Natural killer cell treated with Interleukin-12 subunit alpha and Interleukin-12 subunit beta and Interleukin-15 and Interleukin-18, amount 100 ng/mL, for 72 hours (primary cell): ENCODE results near the gene ELF5. TPM values are rescaled to one million over a fixed set of nuclear protein-coding genes. Genes with fewer than 3 reads are reported as not detected.

Source experiments
- ATAC-seq, 2 donors: fragments of 150-1000 bp; cut with Tn5 transposase in 1 of 2; sonication (Bioruptor Pico), chemical (Tn5 transposase) in 1 of 2; 2 replicates each; pipeline ENCODE4 v1.10.0; 2021
- DNase-seq: peaks from one replicate; pipeline ENCODE4 v3.0.0; 2022; ENCODE audit warnings: low spot score
- H3K27ac Mint-ChIP-seq, 2 donors: 1 replicate in 1 of 2; 2 replicates in 1 of 2; pipeline ENCODE4 v1.8.0; 2022; ENCODE audit warnings: mixed read lengths in 2 of 2, mild to moderate bottlenecking in 1 of 2, moderate library complexity in 1 of 2
- H3K27me3 Mint-ChIP-seq, 2 donors: 1 replicate in 1 of 2; 2 replicates in 1 of 2; pipeline ENCODE4 v1.8.0; 2022; ENCODE audit warnings: mixed read lengths in 2 of 2
- H3K36me3 Mint-ChIP-seq: one replicate; pipeline ENCODE4 v1.8.0; 2022; ENCODE audit warnings: mixed read lengths
- H3K4me1 Mint-ChIP-seq, 2 donors: 1 replicate in 1 of 2; 2 replicates in 1 of 2; pipeline ENCODE4 v1.8.0; 2022; ENCODE audit warnings: low read depth in 2 of 2, mixed read lengths in 2 of 2, mild to moderate bottlenecking in 1 of 2
- H3K4me3 Mint-ChIP-seq: one replicate; pipeline ENCODE4 v1.8.0; 2022; ENCODE audit warnings: mixed read lengths
- H3K9me3 Mint-ChIP-seq: 2 replicates; pipeline ENCODE4 v1.8.0; 2022; ENCODE audit warnings: mixed read lengths
- total RNA-seq, 2 donors: library from RNA; stranded (reverse); gene quantifications; one replicate each; pipeline ENCODE4 v1.2.3, GENCODE V29; 2022

ELF5 gene
- total RNA-seq, 2 donors from 2014 or later, result not detected

GRCh38 chr11:34512840-34513681, 533 bp downstream of the ELF5 start:
- Mint-ChIP-seq H3K9me3 (no peaks in the 10 kb centered on the region), H3K4me3 (no peak overlapping the region), H3K27ac (no peak overlapping the region), H3K4me1 (no peaks in the 10 kb centered on the region), H3K36me3 (no peaks in the 10 kb centered on the region), H3K27me3 (peaks cover 6 to 7% of the 10 kb centered on the region in 2 donors)
- DNase-seq, result no peak
- ATAC-seq, result peak in 1 of 2 donors; percentile 80

- Mint-ChIP-seq H3K4me1 (no peaks in the 10 kb centered on the region), H3K36me3 (no peaks in the 10 kb centered on the region), H3K9me3 (no peaks in the 10 kb centered on the region), H3K27me3 (peaks cover 2 to 3% of the 10 kb centered on the region in 2 donors), H3K4me3 (no peak overlapping the region), H3K27ac (no peak overlapping the region)
- no peak for ATAC-seq
- no peak for DNase-seq
These were observed 2.9 kb downstream of the ELF5 start for GRCh38 chr11:34510673-34511072.

GRCh38 chr11:34510218-34510617, 3.4 kb downstream of the ELF5 start:
- no peak overlapping the region for H3K27ac Mint-ChIP-seq
- no peak overlapping the region for H3K4me3 Mint-ChIP-seq
- H3K36me3 Mint-ChIP-seq, result no peaks in the 10 kb centered on the region
- no peaks in the 10 kb centered on the region for H3K9me3 Mint-ChIP-seq
- H3K4me1 Mint-ChIP-seq, result no peaks in the 10 kb centered on the region
- no peaks in the 10 kb centered on the region for H3K27me3 Mint-ChIP-seq
- DNase-seq (no peak), ATAC-seq (no peak)

- H3K9me3 Mint-ChIP-seq, result no peaks in the 10 kb centered on the region
- H3K36me3 Mint-ChIP-seq, result no peaks in the 10 kb centered on the region
- H3K4me3 Mint-ChIP-seq, result no peak overlapping the region
- no peaks in the 10 kb centered on the region for H3K4me1 Mint-ChIP-seq
- ATAC-seq, result no peak
- DNase-seq, result no peak
- H3K27ac Mint-ChIP-seq, result no peak overlapping the region
- no peaks in the 10 kb centered on the region for H3K27me3 Mint-ChIP-seq
These were observed 4.2 kb downstream of the ELF5 start for GRCh38 chr11:34509336-34509876.

GRCh38 chr11:34508524-34508923, 5.1 kb downstream of the ELF5 start:
- no peaks in the 10 kb centered on the region for H3K9me3 Mint-ChIP-seq
- ATAC-seq (no peak), DNase-seq (no peak)
- no peaks in the 10 kb centered on the region for H3K27me3 Mint-ChIP-seq
- no peaks in the 10 kb centered on the region for H3K36me3 Mint-ChIP-seq
- no peak overlapping the region for H3K27ac Mint-ChIP-seq
- no peak overlapping the region for H3K4me3 Mint-ChIP-seq
- no peaks in the 10 kb centered on the region for H3K4me1 Mint-ChIP-seq

GRCh38 chr11:34507610-34508009, 6.0 kb downstream of the ELF5 start:
- no peak for DNase-seq
- no peaks in the 10 kb centered on the region for H3K4me1 Mint-ChIP-seq
- no peak for ATAC-seq
- H3K9me3 Mint-ChIP-seq, result no peaks in the 10 kb centered on the region
- no peak overlapping the region for H3K4me3 Mint-ChIP-seq
- H3K27ac Mint-ChIP-seq, result no peak overlapping the region
- H3K36me3 Mint-ChIP-seq, result no peaks in the 10 kb centered on the region
- no peaks in the 10 kb centered on the region for H3K27me3 Mint-ChIP-seq

- Mint-ChIP-seq H3K4me1 (no peaks in the 10 kb centered on the region), H3K4me3 (no peak overlapping the region), H3K27ac (no peak overlapping the region), H3K9me3 (no peaks in the 10 kb centered on the region), H3K36me3 (no peaks in the 10 kb centered on the region), H3K27me3 (peaks cover 0 to under 1% of the 10 kb centered on the region in 2 donors)
- ATAC-seq (no peak), DNase-seq (no peak)
These were observed 6.4 kb downstream of the ELF5 start for GRCh38 chr11:34507156-34507555.

- Mint-ChIP-seq H3K27me3 (peaks cover 4 to 7% of the 10 kb centered on the region in 2 donors), H3K27ac (no peak overlapping the region), H3K4me3 (no peak overlapping the region), H3K4me1 (no peaks in the 10 kb centered on the region), H3K36me3 (no peaks in the 10 kb centered on the region), H3K9me3 (no peaks in the 10 kb centered on the region)
- no peak for DNase-seq
- no peak for ATAC-seq
These were observed 7.7 kb downstream of the ELF5 start for GRCh38 chr11:34505874-34506273.

GRCh38 chr11:34502949-34503348, 10.6 kb downstream of the ELF5 start:
- no peak for ATAC-seq
- H3K27ac Mint-ChIP-seq, result no peak overlapping the region
- no peaks in the 10 kb centered on the region for H3K4me1 Mint-ChIP-seq
- H3K4me3 Mint-ChIP-seq, result no peak overlapping the region
- no peak for DNase-seq
- H3K9me3 Mint-ChIP-seq, result no peaks in the 10 kb centered on the region
- no peaks in the 10 kb centered on the region for H3K36me3 Mint-ChIP-seq
- peaks cover 4 to 7% of the 10 kb centered on the region in 2 donors for H3K27me3 Mint-ChIP-seq

- no peak for DNase-seq
- H3K36me3 Mint-ChIP-seq, result no peaks in the 10 kb centered on the region
- no peaks in the 10 kb centered on the region for H3K4me1 Mint-ChIP-seq
- no peak overlapping the region for H3K4me3 Mint-ChIP-seq
- no peaks in the 10 kb centered on the region for H3K9me3 Mint-ChIP-seq
- H3K27ac Mint-ChIP-seq, result no peak overlapping the region
- ATAC-seq, result no peak
- peaks cover 4 to 7% of the 10 kb centered on the region in 2 donors for H3K27me3 Mint-ChIP-seq
These were observed 11.6 kb downstream of the ELF5 start for GRCh38 chr11:34501949-34502348.

GRCh38 chr11:34501500-34501899, 12.1 kb downstream of the ELF5 start:
- Mint-ChIP-seq H3K36me3 (no peaks in the 10 kb centered on the region), H3K27me3 (peaks cover 4 to 7% of the 10 kb centered on the region in 2 donors), H3K27ac (no peak overlapping the region), H3K9me3 (no peaks in the 10 kb centered on the region), H3K4me3 (no peak overlapping the region), H3K4me1 (no peaks in the 10 kb centered on the region)
- DNase-seq (no peak), ATAC-seq (no peak)

- no peak overlapping the region for H3K4me3 Mint-ChIP-seq
- DNase-seq (no peak), ATAC-seq (no peak)
- no peaks in the 10 kb centered on the region for H3K4me1 Mint-ChIP-seq
- H3K9me3 Mint-ChIP-seq, result no peaks in the 10 kb centered on the region
- peaks cover 5 to 10% of the 10 kb centered on the region in 2 donors for H3K27me3 Mint-ChIP-seq
- H3K36me3 Mint-ChIP-seq, result no peaks in the 10 kb centered on the region
- no peak overlapping the region for H3K27ac Mint-ChIP-seq
These were observed 13.7 kb downstream of the ELF5 start for GRCh38 chr11:34499719-34500500.

- Mint-ChIP-seq H3K27ac (no peak overlapping the region), H3K4me3 (no peak overlapping the region), H3K27me3 (peaks cover 2 to 13% of the 10 kb centered on the region in 2 donors), H3K36me3 (no peaks in the 10 kb centered on the region), H3K4me1 (no peaks in the 10 kb centered on the region), H3K9me3 (no peaks in the 10 kb centered on the region)
- ATAC-seq (no peak), DNase-seq (no peak)
These were observed 17.7 kb downstream of the ELF5 start for GRCh38 chr11:34495724-34496377.
